Fibroblast of lung (primary cell): Measurements from ENCODE around the gene SLC35C1.

Experiments
- CTCF ChIP-seq, 2 donors: IDR thresholded peaks in 1 of 2; conservative IDR thresholded peaks in 1 of 2; 1 replicate in 1 of 2; 2 replicates in 1 of 2; pipeline ENCODE4 v1.5.1; 2011 to 2012; ENCODE audit warnings: low read length in 2 of 2, control low read depth in 1 of 2, inconsistent platforms in 1 of 2, low read depth in 1 of 2, mild to moderate bottlenecking in 1 of 2
- EZH2 ChIP-seq: IDR thresholded peaks from 2 replicates; pipeline ENCODE4 v1.5.1; 2012; ENCODE audit warnings: low read length, control low read depth, mild to moderate bottlenecking; ENCODE audit errors: missing control alignments

GRCh38 chr11:45773786-45774655 is 30.9 kb upstream of the SLC35C1 start:
- no peak for TF ChIP-seq CTCF (conservative IDR thresholded peaks at IDR 0.05 in 1 of 2, IDR thresholded peaks at IDR 0.05 in 1 of 2; ENCODE audit: low read depth in 1 of 2, low read length in 2 of 2)
- no peak for TF ChIP-seq EZH2
